Left cardiac atrium (tissue), 4 donors: ENCODE data around the gene XPNPEP2. TPM values are rescaled to one million over a fixed set of nuclear protein-coding genes. Genes with fewer than 3 reads are reported as not detected.

Source experiments
- ATAC-seq, 2 donors: fragments of 200-7000 bp; cut with Tn5 transposase; one replicate each; pipeline ENCODE4 v1.9.1; 2020; ENCODE audit warnings: mild to moderate bottlenecking in 2 of 2, moderate library complexity in 2 of 2
- DNase-seq: peaks from one replicate; pipeline ENCODE4 v3.0.0-alpha.2; 2020
- intact Hi-C, 2 donors: fragments of 100-400 bp; cut with DNase I; formaldehyde crosslinking; loops; one replicate each; pipeline versions ENCODE4 v1.14.1 to v1.15.1; 2022 to 2023
- total RNA-seq, 2 donors: library from RNA; stranded (reverse); fragmentation: NEBNext Ultra II Directional; extraction: Animal tissue kit (Norgen Biotek cat#: 25700); gene quantifications; one replicate each; pipeline ENCODE4 v1.2.1, GENCODE V29; 2021
- donor health status: DM: no; HTN: yes; CAD: no.
- donor health status: DM: no; HTN: yes; CAD: no; lungs with severe emphysema.
- donor health status: DM: yes; HTN: yes; CAD: no.
- donor health status: Dilated cardiomyopathy.

The XPNPEP2 gene
- total RNA-seq, 2 donors from 2014 or later: 2.0 to 2.5 TPM

DNA sequence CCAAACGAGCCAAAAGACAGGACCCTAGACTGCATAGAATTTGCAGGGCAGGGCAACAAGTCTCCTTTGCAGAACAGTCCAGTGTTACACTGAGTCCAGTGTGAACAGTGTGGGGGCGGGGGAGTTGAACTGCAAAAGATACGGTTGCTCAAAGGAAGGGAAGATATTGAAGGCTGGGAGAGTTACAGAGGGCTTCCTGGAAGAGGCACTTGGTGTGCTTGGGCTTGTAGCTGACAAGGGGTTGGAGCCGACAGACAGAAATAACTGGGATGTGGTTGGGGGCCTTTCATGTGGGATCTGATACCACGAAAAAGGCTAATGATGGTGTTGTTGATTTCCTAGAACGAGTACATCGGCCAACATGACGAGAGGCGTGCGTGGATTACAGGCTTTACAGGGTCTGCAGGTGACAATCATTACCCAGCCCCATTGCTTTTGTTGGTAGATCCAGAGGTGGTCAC, 6.1 kb downstream of the XPNPEP2 start:
- ATAC-seq: no peak
- DNase-seq: no peak
- intact Hi-C loops: no loop called here

DNA sequence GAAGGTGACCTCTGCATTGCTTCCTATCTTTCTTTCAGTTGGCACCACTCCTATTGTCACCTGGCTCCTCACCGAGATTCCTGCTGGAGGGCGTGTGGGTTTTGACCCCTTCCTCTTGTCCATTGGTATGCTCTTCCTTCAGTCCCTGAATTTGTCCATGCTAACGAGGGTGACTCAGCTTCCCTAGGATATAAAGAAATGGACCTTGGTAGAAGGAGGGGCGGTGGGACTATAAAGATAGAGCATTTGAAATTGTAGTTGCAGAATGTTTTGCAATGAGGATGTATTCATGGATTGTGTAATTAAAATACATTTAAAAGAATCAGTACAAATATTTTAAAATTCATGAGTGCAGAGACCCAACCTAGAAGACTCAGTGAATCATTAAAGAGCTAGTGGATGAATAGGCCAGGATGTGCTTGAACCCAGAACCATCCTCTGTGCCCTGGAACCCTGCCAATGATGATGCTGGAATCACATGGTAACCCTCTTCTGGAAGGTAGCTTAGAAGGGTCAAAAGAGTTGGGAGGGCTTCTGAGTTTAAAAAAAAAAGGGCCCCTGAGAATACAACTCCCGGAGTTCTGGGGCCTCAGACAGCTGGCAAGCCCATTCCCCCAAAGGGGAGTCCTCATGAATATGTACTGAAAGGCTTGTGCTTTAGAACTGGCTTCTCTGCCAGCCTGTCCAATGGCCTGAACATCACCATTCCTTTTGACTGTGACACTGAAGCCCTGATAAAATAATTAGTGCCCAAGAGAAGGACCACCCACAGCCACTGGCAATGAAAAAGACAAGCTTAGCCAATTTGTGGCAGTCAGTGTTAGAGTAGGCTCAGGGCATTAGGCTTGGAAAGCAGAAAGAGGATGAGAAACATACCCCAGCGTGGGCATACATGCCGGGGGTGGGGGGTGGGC, 8.0 kb downstream of the XPNPEP2 start:
- ATAC-seq (no peak), DNase-seq (no peak)
- intact Hi-C loops: no loop called here

DNA sequence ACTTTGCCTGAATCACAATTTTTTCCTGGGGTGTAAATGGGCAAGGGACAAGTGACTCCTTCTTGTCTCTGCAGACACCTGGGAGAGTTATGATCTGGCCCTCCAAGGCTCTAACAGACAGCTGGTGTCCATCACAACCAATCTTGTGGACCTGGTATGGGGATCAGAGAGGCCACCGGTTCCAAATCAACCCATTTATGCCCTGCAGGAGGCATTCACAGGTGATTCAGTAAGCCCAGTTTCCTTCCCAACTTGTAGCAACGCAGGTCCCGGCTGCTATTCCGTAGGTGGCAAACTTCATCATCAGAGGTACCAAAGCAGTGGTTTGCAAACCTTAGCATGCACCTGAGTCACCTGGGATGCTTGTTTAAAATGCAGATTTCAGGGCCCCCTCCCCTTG, 8.8 kb downstream of the XPNPEP2 start:
- DNase-seq (no peak), ATAC-seq (no peak)
- intact Hi-C loops: no loop called here

DNA sequence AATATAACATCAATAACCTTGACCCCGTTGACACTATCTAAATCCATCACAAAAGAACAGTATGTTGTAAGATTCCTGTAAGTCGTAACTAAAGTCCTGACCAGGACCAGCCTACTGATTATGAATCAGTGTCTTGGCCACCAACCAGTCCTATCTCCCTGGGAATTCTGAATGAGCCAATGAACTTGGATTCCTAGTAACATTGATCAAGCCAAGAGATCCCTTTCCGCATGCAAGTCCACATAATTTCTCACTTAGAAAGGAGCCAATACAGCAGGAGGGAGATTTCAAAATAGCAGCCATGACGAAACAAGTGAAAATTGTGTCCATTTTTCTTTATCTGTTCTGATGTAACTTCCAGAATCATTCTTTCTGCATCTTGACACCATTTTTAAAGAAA, 9.5 kb downstream of the XPNPEP2 start:
- DNase-seq (no peak), ATAC-seq (peak; percentile 75 to 82)
- intact Hi-C loops: no loop called here

DNA sequence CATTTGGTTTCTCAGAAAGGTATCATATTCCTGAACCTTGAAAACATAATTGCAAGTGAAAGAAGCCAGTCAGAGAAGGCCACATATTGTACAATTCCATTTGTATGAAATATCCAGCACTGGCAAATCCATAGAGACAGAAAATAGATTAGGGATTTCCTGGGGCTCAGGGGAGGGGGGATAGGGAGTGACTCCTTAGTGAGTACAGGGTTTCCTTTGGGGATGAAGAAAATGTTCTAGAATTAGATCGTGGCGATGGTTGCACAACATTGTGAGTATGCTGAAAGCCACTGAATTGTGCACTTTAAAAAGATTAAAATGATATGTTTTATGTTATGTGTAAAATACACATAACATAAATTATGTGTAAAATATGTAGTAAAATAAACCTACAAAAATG, 10.3 kb downstream of the XPNPEP2 start:
- intact Hi-C loops: no loop called here
- ATAC-seq: peak in 1 of 2 donors; percentile 34
- no peak for DNase-seq

DNA sequence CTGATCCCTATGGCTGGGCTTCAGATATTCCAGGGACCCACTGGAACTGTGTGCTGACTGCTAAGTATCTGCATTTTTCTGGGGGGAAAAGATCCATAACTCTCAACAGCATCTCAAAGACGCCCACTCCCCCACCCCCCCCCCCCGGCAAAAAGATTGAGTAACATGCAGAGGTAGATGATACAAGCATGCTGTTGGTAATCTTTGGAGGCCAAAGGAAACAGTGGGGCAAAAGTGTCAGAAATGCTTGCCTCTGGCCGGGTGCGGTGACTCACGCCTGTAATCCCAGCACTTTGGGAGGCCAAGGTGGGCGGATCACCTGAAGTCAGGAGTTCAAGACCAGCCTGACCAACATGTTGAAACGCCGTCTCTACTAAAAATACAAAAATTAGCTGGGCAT, 12.2 kb downstream of the XPNPEP2 start:
- DNase-seq: no peak
- no peak for ATAC-seq
- intact Hi-C loops: no loop called here

DNA sequence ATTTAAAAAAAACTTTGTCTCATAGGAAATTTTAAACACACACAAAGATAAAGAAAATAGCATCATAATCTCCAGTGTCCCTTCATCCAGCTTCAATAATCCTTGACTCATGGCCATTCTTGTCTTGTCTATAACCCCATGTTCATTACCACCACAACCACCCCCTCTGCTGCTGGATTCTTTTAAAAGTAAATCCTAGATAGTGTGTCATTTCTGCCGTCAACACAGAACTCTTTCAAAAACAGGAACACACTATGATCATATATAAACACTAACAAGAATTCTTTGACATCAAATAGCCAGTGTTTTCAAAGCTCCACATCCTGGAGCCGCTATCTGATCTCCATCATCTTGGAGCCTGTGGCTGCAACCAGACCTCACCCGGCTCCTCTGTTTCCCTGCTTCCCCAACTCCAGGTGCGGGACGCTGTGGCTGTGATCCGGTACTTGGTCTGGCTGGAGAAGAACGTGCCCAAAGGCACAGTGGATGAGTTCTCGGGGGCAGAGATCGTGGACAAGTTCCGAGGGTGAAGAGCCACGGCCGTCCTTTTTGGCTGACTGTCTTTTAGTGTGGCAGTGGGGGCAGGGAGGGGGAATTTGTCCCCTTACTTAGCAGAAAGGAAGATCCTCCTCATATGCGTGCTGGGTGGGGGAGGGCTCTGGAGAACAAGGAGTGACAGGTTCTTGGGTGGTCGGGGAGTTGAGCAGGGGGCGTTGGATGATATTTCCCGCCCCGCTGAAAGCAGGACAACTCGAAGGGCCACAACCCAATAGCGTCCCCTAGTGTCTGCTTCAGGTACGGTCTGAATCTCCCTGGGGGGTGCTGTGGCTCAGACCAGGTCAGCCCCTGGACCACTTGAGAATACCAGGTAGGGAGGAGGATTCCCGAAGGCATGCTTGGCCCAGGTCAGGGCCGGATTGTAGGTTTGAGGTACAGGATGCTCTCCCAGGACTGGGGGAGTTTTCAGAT, 15.6 kb downstream of the XPNPEP2 start:
- no peak for ATAC-seq
- no peak for DNase-seq
- intact Hi-C loops: no loop called here

DNA sequence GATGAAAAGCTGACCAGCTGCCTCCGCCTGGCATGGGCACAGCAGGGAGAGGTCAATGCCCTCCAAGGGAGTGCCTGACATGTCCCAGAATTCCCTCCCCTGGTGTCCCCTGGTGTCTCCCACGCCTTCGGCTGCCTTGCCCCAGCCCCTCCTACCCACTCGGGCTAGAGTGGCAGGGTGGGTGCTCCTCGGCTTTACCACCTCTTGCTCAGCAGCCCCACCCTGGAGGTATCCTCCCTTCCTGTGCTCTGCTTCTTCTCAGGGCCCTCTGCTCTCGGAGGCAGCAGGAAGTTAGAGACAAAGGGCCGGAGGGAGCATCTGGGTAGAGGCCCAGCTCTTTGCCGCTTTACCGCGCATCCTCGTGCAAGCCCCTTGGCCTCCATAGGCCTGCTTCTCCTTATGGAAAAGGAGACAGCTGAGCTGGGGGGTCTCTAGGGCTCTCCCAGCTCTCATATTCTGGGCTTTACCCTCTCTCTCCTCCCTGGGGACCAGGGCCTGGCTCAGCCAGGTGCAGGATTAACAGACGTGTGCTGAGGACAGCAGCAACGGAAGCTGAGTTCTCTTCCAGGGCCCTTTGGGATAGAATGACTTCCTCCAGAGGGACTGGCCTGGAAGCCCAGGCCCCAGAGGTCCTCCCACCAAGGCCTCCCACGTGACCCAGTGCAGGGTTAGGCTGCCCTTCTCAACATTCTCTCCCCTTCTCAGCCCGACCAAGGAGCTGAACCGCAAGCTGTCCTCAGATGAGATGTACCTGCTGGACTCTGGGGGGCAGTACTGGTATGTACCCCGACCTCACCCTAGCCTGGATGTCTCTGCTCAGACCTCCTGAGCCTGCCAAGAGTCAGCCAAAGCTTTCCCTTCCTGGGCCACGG, 17.2 kb downstream of the XPNPEP2 start:
- intact Hi-C loops: no loop called here
- no peak for ATAC-seq
- no peak for DNase-seq

DNA sequence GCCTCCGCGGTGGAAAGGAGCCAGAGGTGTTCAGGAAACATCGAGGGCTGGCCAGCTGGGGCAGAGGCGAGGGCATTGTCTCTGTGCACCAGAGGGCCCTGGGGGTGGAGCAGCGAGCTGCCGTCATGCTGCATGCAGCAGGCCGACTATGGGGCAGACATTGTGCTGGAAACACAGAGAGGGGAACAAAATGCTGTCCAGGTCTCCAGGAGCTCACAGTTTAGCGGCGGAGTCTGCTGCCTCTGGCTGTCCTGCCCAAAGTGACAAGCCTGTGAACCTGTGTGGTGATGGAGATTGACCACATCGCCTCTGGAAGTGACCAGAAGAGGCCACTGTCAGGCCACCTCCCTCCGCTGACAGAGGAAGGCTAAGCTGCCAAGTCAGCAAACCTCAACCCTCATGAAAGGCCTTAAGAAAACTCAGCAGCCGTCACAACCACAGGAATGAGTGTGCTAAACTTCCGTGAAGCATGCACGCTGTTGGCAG, 20.8 kb downstream of the XPNPEP2 start:
- ATAC-seq (peak; percentile 68 to 80), DNase-seq (peak; percentile 47)
- intact Hi-C loops: no loop called here

DNA sequence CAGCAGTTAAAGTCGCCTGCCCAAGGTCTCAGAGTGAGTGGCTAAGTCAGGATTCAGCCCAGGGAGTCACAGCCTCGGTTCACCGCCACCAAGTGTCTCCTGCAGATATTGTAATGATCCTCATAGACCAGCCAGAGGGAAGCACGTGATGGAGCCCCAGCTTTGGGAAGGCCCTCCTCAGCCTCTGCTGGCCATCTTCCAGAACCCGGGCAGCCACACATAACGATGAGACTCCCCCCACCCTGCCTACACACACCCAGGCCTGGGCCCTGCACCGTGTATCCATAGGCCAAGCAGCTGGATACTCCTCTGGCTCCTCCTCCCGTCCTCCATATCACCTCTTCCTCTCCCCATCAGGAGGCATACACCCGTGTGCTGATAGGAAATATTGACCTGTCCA, 21.4 kb downstream of the XPNPEP2 start:
- ATAC-seq: peak in 1 of 2 donors; percentile 11
- intact Hi-C loops: no loop called here
- DNase-seq: no peak

DNA sequence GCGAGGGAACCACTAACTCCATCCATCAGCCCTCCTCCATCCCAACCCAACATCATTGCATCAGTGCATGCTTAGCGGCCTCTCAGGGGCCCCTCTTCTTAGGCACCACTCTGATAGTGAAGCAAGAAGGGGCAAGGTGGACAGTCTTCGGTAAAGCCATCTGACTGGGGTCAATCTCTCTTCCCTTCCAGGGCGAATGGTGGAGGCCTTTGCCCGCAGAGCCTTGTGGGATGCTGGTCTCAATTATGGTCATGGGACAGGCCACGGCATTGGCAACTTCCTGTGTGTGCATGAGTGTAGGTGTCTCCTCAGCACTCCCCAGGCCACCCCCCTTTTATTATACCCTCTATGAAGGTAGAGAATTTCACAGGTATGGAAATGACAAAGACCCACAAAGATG, 22.2 kb downstream of the XPNPEP2 start:
- ATAC-seq: no peak
- no peak for DNase-seq
- intact Hi-C loops: no loop called here

DNA sequence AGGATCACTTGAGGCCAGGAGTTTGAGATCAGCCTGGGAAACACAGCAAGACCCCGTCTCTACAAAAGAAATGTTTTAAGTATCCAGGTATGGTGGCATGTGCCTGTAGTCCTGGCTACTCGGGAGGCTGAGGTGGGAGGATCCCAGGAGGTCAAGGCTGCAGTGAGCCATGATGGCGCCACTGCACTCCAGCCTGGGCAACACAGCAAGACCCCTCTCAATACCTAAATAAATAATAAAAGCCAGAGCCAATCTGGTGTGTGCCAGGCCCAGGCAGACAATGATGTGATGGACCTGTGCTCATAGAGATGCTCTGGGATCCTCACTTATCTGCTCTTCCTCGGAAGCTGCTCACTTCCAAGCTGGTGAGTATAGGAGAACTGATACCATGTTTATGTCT, 22.8 kb downstream of the XPNPEP2 start:
- no peak for ATAC-seq
- intact Hi-C loops: no loop called here
- no peak for DNase-seq

DNA sequence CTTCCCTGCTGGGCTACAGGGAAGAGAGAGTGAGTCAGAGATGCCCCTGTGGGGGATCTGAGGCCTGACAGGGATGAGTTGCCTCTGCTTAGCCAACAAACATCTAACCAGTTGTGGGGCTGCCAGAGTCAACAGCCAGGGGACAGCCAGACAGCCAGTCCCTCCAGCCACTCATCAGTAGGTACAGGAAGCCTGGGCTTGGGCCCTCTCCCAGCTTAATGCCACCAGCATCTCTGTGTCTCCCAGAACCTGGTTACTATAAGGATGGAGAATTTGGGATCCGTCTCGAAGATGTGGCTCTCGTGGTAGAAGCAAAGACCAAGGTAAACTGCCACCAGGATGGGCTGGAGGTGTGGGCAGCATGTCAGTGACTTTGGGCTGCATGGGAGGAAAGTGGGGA, 23.7 kb downstream of the XPNPEP2 start:
- ATAC-seq (no peak), DNase-seq (no peak)
- intact Hi-C loops: no loop called here

DNA sequence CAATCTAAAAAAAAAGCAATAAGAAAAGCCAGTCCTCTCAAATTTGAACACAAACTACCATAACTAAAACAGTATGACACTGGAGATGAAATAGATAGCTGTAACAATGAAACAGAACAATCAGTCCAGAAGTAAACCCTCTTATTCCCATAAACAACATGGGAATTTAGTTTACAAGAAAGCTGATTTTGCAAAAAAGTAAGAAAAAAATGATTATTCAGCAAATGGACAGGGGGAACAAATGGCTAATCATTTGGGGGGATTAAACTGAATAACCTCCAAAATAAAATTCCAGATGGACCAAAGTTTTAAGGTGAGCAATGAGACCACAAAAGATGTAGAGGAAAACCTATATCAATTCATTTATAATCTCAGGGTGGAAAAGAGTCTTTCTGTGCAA, 24.9 kb downstream of the XPNPEP2 start:
- ATAC-seq (no peak), DNase-seq (no peak)
- intact Hi-C loops: no loop called here

DNA sequence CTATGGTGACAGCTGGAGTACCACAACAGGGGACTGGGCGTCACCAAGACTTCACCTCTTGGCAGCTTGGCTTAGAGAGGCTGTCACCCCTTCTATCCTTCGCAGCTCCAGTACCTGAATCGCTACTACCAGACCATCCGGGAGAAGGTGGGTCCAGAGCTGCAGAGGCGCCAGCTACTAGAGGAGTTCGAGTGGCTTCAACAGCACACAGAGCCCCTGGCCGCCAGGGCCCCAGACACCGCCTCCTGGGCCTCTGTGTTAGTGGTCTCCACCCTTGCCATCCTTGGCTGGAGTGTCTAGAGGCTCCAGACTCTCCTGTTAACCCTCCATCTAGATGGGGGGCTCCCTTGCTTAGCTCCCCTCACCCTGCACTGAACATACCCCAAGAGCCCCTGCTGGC, 29.4 kb downstream of the XPNPEP2 start:
- intact Hi-C loops: no loop called here
- ATAC-seq (no peak), DNase-seq (no peak)

DNA sequence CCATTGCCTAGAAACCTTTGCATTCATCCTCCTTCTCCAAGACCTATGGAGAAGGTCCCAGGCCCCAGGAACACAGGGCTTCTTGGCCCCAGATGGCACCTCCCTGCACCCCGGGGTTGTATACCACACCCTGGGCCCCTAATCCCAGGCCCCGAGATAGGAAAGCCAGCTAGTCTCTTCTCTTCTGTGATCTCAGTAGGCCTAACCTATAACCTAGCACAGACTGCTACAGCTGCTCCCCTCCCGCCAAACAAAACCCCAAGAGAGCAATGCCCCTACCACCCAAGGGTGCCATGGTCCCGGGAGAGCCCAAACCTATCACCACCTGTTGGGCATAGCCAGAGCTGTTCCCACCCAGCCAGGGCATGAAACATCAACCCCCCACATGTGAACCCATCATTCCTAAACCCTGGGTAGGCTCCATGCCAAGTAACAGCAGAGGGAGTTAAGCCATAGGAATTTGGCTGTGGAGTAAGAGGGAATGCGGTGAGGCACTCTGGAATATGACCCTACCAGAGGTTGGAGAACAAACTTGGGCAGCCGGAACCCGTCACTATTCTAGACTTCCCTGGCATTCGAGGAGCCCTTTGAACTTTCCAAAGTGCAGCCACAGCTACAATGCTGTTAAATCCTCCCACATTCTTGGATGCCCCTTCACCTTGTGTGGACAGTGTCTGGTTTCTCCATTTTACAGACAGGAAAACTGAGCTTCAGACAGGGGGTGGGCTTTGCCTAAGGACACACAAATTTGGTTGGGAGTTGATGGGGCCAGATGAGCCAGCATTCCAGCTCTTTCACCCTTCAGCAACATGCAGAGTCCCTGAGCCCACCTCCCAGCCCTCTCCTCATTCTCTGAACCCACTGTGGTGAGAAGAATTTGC, 30.0 kb downstream of the XPNPEP2 start:
- intact Hi-C loops: no loop called here
- no peak for DNase-seq
- no peak for ATAC-seq

DNA sequence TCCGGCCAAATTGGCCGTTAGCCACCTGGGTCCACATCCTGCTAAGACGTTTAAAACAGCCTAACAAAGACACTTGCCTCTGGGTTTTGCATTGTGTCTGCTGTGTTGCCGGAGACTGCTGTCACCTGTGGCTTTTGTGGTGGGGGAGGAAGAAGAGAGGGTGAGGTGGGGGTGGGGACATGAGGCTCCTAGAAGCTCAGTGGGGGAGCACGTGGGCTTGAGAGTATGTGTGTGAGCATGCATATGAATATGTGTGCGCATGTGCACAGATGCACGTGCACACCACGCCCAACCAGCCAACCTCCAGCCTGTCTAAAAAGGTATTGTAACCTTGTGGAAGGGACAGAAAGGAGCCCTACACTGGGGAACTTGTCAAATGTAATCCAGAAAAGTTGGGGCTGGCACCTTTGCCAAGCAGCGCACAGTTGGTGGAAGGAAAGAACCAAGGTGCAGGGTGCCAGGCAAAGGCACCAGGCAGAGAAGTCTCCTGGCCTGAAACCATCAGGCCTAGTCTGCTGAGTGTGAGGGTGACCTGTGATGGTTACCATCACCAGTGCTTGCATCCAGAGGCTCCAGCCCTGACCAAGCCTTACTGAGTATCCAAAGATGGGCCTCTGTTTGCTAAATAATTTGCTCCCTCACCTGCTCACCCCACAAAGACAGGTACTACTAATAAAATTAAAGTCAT, 30.8 kb downstream of the XPNPEP2 start:
- intact Hi-C loops: no loop called here
- DNase-seq (no peak), ATAC-seq (peak in 1 of 2 donors; percentile 63)
